Purkinje cell (primary cell): ENCODE data around the gene HNRNPCL2. TPM values are rescaled to one million over a fixed set of nuclear protein-coding genes. Genes with fewer than 3 reads are reported as not detected.

Source experiments
- polyA plus RNA-seq: library from polyadenylated mRNA; unstranded; fragments of >200 nt; fragmentation: Nextera tagmentation; gene quantifications from 2 replicates; pipeline ENCODE4 v1.2.1, GENCODE V29; 2014

Gene HNRNPCL2
- not detected in 2 replicates for polyA plus RNA-seq

DNA sequence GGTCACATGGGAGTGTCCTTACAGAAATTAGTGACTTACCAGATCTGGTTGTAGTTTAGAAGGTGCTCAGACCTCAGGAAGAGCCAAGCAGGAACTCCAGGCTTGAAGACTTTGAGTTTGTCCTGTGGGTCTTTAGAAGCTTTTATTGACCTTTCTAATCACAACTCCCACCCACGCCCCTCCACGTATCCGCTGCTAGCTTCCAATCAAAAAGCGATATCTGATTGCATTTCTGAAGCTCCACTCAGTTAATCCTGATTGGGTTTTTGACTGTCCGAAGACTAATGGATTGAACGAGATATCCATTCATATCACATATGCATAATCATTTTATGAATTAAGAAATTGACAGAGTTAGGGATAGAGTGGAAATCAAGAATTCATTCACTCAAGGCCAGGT, at the start of gene HNRNPCL2:
Gene HNRNPCL2, minus strand, starts transcription at position 101 of the 400 bp plus-strand sequence. CDS start 454 bp downstream, outside the sequence.

DNA sequence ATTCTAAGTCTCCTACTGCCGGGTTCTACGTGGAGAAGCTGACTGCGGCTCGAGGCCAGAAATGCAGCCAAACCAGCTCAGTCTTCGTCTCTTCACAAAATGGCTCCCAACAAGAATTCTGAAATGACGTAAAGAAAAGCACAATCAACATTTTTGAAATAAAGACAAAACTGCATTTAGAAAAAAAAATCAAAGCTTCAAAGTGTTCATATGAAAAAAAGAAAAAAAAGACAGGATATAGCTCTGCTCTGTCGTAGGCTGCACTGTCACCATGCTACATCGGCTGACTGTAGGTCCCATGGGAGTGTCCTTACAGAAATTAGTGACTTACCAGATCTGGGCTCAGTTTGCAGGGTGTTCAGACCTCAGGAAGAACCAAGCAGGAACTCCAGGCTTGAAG, 48.9 kb upstream of the HNRNPCL2 start, which contains the start of gene HNRNPCL4:
Gene HNRNPCL4, minus strand, starts transcription at position 101 of the 400 bp plus-strand sequence. CDS start 164 bp downstream, outside the sequence.

DNA sequence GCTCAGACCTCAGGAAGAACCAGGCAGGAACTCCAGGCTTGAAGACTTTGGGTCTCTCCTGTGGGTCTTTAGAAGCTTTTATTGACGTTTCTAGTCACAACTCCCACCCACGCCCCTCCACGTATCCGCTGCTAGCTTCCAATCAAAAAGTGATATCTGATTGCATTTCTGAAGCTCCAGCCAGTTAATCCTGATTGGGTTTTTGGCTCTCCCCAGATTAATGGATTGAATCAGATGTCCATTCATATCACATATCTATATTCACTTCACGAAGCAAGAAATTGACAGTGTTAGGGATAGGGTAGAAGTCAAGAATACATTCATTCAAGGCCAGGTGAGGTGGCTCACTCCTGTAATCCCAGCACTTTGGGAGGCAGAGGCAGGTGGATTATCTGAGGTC, 39.3 kb upstream of the HNRNPCL2 start, which contains the start of gene PRAMEF26:
Gene PRAMEF26, minus strand, starts transcription at position 101 of the 400 bp plus-strand sequence. CDS start 2,914 bp downstream, outside the sequence.

DNA sequence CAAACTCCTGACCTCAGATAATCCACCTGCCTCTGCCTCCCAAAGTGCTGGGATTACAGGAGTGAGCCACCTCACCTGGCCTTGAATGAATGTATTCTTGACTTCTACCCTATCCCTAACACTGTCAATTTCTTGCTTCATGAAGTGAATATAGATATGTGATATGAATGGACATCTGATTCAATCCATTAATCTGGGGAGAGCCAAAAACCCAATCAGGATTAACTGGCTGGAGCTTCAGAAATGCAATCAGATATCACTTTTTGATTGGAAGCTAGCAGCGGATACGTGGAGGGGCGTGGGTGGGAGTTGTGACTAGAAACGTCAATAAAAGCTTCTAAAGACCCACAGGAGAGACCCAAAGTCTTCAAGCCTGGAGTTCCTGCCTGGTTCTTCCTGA, 46.2 kb downstream of the HNRNPCL2 start, which contains the start of gene PRAMEF25:
Gene PRAMEF25, plus strand, starts transcription at position 301 of the 400 bp plus-strand sequence. CDS start 2,920 bp downstream, outside the sequence.

Other genes starting within 250 kb of the HNRNPCL2 start
- not detected in 2 replicates for gene PRAMEF4, start 230.7 kb downstream of the HNRNPCL2 start, polyA plus RNA-seq
- not detected in 2 replicates for gene PRAMEF10, start 218.6 kb downstream of the HNRNPCL2 start, polyA plus RNA-seq
- gene PRAMEF7, start 200.2 kb downstream of the HNRNPCL2 start, polyA plus RNA-seq: not detected in 2 replicates
- not detected in 2 replicates for gene PRAMEF6, start 169.3 kb downstream of the HNRNPCL2 start, polyA plus RNA-seq
- not detected in 2 replicates for gene PRAMEF27, start 60.3 kb downstream of the HNRNPCL2 start, polyA plus RNA-seq
- not detected in 2 replicates for gene HNRNPCL3, start 56.1 kb downstream of the HNRNPCL2 start, polyA plus RNA-seq
- not detected in 2 replicates for gene PRAMEF25, start 46.1 kb downstream of the HNRNPCL2 start, polyA plus RNA-seq
- gene PRAMEF26, start 39.2 kb upstream of the HNRNPCL2 start, polyA plus RNA-seq: not detected in 2 replicates
- gene HNRNPCL4, start 48.8 kb upstream of the HNRNPCL2 start, polyA plus RNA-seq: not detected in 2 replicates
- not detected in 2 replicates for gene PRAMEF9, start 55.0 kb upstream of the HNRNPCL2 start, polyA plus RNA-seq
- gene PRAMEF13, start 84.6 kb upstream of the HNRNPCL2 start, polyA plus RNA-seq: not detected in 2 replicates
- not detected in 2 replicates for gene PRAMEF18, start 109.3 kb upstream of the HNRNPCL2 start, polyA plus RNA-seq
- not detected in 2 replicates for gene PRAMEF5, start 137.3 kb upstream of the HNRNPCL2 start, polyA plus RNA-seq
- gene PRAMEF8, start 168.3 kb upstream of the HNRNPCL2 start, polyA plus RNA-seq: not detected in 2 replicates
- gene PRAMEF33, start 186.7 kb upstream of the HNRNPCL2 start, polyA plus RNA-seq: not detected in 2 replicates
- gene PRAMEF15, start 198.7 kb upstream of the HNRNPCL2 start, polyA plus RNA-seq: not detected in 2 replicates
- gene PRAMEF14, start 230.3 kb upstream of the HNRNPCL2 start, polyA plus RNA-seq: not detected in 2 replicates